Activated effector memory CD4-positive, alpha-beta T cell treated with anti-CD3 and anti-CD28 coated beads, Interleukin-2, amount 50 U/mL, for 16 hours (primary cell): ENCODE measurements around the gene CUX1.
A peak's percentile ranks its signal among the peaks of the same experiment; 100 is the strongest.

Source experiments
- DNase-seq: peaks from one replicate; pipeline ENCODE4 v3.0.0-alpha.2; 2020

CUX1 gene, protein sequence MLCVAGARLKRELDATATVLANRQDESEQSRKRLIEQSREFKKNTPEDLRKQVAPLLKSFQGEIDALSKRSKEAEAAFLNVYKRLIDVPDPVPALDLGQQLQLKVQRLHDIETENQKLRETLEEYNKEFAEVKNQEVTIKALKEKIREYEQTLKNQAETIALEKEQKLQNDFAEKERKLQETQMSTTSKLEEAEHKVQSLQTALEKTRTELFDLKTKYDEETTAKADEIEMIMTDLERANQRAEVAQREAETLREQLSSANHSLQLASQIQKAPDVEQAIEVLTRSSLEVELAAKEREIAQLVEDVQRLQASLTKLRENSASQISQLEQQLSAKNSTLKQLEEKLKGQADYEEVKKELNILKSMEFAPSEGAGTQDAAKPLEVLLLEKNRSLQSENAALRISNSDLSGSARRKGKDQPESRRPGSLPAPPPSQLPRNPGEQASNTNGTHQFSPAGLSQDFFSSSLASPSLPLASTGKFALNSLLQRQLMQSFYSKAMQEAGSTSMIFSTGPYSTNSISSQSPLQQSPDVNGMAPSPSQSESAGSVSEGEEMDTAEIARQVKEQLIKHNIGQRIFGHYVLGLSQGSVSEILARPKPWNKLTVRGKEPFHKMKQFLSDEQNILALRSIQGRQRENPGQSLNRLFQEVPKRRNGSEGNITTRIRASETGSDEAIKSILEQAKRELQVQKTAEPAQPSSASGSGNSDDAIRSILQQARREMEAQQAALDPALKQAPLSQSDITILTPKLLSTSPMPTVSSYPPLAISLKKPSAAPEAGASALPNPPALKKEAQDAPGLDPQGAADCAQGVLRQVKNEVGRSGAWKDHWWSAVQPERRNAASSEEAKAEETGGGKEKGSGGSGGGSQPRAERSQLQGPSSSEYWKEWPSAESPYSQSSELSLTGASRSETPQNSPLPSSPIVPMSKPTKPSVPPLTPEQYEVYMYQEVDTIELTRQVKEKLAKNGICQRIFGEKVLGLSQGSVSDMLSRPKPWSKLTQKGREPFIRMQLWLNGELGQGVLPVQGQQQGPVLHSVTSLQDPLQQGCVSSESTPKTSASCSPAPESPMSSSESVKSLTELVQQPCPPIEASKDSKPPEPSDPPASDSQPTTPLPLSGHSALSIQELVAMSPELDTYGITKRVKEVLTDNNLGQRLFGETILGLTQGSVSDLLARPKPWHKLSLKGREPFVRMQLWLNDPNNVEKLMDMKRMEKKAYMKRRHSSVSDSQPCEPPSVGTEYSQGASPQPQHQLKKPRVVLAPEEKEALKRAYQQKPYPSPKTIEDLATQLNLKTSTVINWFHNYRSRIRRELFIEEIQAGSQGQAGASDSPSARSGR (N-terminal part only)

GRCh38 chr7:101817471-101818286, at the start of gene CUX1:
CUX1 (plus strand) TSS chr7:101817626; CDS start chr7:101817640, 14 bp downstream.
- peak; percentile 68 for DNase-seq

- no peak for DNase-seq
Observed at GRCh38 chr7:101768280-101768679, 49.1 kb upstream of the CUX1 start.

GRCh38 chr7:101770466-101770865, 47.0 kb upstream of the CUX1 start:
- no peak for DNase-seq

DNA sequence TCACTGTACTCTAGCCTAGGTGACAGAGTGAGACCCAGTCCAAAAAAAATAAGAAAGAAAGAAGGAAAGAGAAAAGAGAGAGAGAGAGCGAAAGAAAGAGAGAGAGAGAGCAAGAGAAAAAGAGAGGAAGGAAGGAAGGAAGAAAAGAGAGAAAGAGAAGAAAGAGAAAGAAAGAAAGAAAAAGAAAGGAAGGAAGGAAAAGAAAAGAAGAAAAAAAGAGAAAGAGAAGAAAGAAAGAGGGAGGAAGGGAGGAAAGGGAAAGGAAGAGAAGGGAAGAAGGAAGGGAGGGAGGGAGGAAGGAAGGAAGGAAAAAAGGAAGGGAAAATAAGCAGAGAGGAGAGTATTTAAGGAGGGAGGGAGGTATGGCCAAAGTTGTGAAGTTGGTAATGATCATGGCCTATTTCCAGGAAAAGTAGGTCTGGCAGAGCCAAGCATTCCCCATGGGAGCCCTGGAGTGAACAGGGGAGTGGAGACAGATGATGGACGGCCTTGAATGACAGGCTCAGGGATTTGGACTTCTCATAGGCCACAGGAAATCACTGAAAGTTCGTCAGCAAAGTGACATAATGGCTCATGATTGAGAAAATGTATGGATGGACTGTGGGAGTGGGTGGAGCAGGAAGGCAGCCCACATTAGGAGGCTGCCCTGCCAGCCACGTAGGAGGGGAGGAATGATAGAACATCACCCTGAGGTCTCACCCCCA, 44.8 kb upstream of the CUX1 start:
- DNase-seq: no peak

GRCh38 chr7:101775181-101775580, 42.2 kb upstream of the CUX1 start:
- DNase-seq: no peak

GRCh38 chr7:101778026-101778580, 39.3 kb upstream of the CUX1 start:
- DNase-seq: no peak

- no peak for DNase-seq
Observed at GRCh38 chr7:101779267-101779666, 38.2 kb upstream of the CUX1 start.

GRCh38 chr7:101780281-101780680, 37.1 kb upstream of the CUX1 start:
- no peak for DNase-seq

- DNase-seq: no peak
Observed at GRCh38 chr7:101781439-101781838, 36.0 kb upstream of the CUX1 start.

DNA sequence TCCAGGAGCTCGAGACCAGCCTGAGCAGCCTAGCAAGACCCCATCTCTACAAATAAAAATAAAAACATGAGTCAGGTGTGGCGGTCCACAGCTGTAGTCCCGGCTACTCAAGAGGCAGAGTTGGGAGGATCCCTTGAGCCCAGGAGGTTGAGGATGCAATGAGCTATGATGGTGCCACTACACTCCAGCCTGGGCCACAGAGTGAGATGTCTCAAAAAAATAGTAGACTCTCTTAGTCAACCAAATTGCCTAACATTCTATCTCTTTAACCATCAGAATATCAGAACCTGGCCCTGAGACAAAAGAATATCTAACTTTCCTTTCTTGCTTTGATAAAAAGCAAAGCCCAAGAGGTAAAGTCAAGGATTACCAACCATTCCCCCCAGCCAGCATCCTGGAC, 35.0 kb upstream of the CUX1 start:
- no peak for DNase-seq

DNA sequence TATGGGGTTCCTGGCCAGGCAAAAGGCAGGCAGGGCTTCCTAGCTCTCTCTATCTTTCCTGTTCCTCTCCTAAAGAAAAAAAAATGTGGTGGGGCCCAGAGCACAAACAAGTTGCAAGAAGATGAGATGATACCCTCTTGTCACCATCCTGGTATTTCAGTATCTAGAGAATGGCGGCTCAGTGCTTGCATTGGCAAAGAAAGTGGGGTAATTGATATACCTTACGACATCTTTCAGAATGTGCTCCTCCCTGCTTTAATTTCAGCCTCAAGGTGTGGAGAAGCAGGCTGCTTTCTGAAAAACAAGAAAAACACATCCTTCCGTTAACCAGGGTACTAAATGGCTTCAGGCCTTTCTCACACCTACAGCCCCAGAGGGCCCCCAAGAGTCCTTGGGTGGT, 34.5 kb upstream of the CUX1 start:
- no peak for DNase-seq

GRCh38 chr7:101783381-101784181, 33.8 kb upstream of the CUX1 start:
- no peak for DNase-seq

- no peak for DNase-seq
Observed at GRCh38 chr7:101784292-101785127, 32.9 kb upstream of the CUX1 start.

GRCh38 chr7:101787864-101788263, 29.6 kb upstream of the CUX1 start:
- no peak for DNase-seq

DNA sequence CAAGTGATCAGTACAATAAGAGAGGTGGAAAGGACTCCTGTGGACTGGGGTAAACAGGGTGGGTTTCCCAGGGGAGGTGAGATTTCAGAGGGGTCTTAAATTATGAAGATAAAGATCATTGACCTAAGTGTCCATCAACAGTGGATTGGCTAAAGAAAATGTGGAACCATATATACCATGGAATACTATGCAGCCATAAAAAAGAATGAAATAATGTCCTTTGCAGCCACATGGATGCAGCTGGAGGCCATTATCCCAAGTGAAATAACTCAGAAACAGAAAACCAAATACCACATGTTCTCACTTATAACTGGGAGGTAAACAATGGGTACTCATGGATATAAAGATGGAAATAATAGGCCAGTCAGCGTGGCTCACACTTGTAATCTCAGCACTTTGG, 28.9 kb upstream of the CUX1 start:
- no peak for DNase-seq

DNA sequence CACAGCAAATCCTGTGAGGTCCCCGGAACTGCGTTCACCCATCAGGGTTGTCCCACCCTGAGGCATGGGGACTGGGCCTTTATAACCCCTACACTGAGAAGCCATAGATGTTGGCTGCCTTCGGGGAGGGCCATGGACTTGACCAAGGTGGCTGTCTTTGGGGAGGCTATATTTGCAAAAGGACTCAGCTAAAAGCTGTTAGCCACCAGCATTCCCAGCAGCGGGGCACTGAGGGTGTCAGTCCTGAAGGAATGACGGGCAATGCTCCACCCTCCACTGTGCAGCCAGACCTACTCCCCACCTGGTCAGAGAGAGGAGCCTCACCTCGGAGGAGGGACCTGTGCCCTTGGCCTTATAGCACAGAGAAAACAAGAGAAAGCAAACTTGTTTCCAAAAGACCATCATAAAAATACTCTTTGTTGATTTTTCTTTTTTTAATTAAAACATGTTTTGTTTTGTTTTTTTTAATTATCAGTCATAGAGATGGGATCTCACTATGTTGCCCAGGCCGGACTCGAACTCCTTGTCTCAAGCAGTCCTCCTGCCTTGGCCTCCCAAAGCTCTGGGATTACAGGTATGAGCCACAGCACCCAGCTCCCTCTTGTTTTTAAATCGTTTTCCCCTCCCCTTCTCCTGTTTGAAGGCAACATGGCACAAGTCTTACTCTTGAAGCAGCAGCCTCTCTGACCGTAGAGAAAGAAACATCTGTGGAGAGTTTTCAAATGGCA, 26.7 kb upstream of the CUX1 start:
- DNase-seq: peak; percentile 21

GRCh38 chr7:101792051-101792681, 25.3 kb upstream of the CUX1 start:
- DNase-seq: no peak

DNA sequence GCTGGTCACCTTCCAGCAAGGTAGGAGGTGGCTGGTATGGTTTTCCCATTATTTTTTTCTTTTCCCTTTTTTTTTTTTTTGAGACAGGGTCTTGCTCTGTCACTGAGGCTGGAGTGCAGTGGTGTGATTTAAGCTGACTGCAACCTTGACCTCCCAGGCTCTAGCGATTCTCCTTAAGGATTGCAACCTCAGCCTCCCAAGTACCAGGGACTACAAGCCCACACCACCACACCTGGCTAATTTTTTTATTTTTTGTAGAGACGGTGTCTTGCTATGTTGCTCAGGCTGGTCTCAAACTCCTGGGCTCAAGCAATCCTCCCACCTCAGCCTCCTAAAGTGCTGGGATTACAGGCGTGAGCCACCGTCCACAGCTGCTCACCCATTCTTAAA, 24.7 kb upstream of the CUX1 start:
- peak; percentile 5 for DNase-seq
